Ascending aorta (tissue), 2 donors: ENCODE results near the gene EMC7. TPM values are rescaled to one million over a fixed set of nuclear protein-coding genes. Genes with fewer than 3 reads are reported as not detected.

ENCODE experiments used
- DNase-seq, 2 donors: peaks; one replicate each; pipeline ENCODE4 v3.0.0-alpha.2; 2019; ENCODE audit warnings: low spot score in 2 of 2
- H3K27ac ChIP-seq, 2 donors: fragments of 200-600 bp; sonication (generic); one replicate each; pipeline ENCODE4 v1.5.1; 2016 to 2017; ENCODE audit warnings: mild to moderate bottlenecking in 1 of 2
- H3K27me3 ChIP-seq: fragments of 200-600 bp; sonication (generic); one replicate; pipeline ENCODE4 v1.5.1; 2017
- H3K36me3 ChIP-seq, 2 donors: fragments of 200-600 bp; sonication (generic); one replicate each; pipeline ENCODE4 v1.5.1; 2016
- H3K4me1 ChIP-seq, 2 donors: fragments of 200-600 bp; sonication (generic); one replicate each; pipeline ENCODE4 v1.5.1; 2016 to 2017; ENCODE audit warnings: mild to moderate bottlenecking in 1 of 2
- H3K4me3 ChIP-seq, 2 donors: fragments of 200-600 bp; sonication (generic); one replicate each; pipeline ENCODE4 v1.5.1; 2016 to 2017; ENCODE audit warnings: mild to moderate bottlenecking in 1 of 2
- H3K9me3 ChIP-seq, 2 donors: fragments of 200-600 bp; sonication (generic); one replicate each; pipeline ENCODE4 v1.5.1; 2016
- CTCF ChIP-seq, 3 experiments: fragments of 200-600 bp in 2 of 3; fragments of 450-650 bp in 1 of 3; sonication (generic) in 2 of 3; IDR thresholded peaks; one replicate each; pipeline ENCODE4 v1.5.1; 2016 to 2019; ENCODE audit warnings: antibody characterized with exemption in 3 of 3, mild to moderate bottlenecking in 1 of 3, moderate library complexity in 1 of 3
- intact Hi-C: fragments of 100-400 bp; cut with DNase I; formaldehyde crosslinking; loops from one replicate; pipeline ENCODE4 v1.15.1; 2023
- total RNA-seq: library from RNA; depleted of rRNA; stranded (reverse); fragments of >200 nt; gene quantifications from one replicate; pipeline ENCODE4 v1.1.0, GENCODE V29; 2016

Gene EMC7
- total RNA-seq, 1 donor from 2014 or later, result 51.0 TPM

GRCh38 chr15:34084086-34084485, 17.6 kb downstream of the EMC7 start:
- intact Hi-C loops, result no loop called here
- Histone ChIP-seq H3K36me3 (peaks cover 8 to 38% of the 10 kb centered on the region in 2 donors), H3K27me3 (no peaks in the 10 kb centered on the region), H3K4me1 (no peaks in the 10 kb centered on the region), H3K27ac (no peak overlapping the region), H3K4me3 (no peak overlapping the region), H3K9me3 (no peaks in the 10 kb centered on the region)
- no peak for DNase-seq
- TF ChIP-seq CTCF (IDR thresholded peaks at IDR 0.05), result no peak

- Histone ChIP-seq H3K4me1 (no peaks in the 10 kb centered on the region), H3K27me3 (no peaks in the 10 kb centered on the region), H3K36me3 (peaks cover 0 to 7% of the 10 kb centered on the region in 2 donors), H3K27ac (no peak overlapping the region), H3K9me3 (no peaks in the 10 kb centered on the region), H3K4me3 (no peak overlapping the region)
- no peak for DNase-seq
- no peak for TF ChIP-seq CTCF (IDR thresholded peaks at IDR 0.05)
- intact Hi-C loops, result no loop called here
These were observed 21.8 kb downstream of the EMC7 start for GRCh38 chr15:34079904-34080303.

- Histone ChIP-seq H3K27me3 (no peaks in the 10 kb centered on the region), H3K4me1 (no peaks in the 10 kb centered on the region), H3K27ac (no peak overlapping the region), H3K9me3 (no peaks in the 10 kb centered on the region), H3K4me3 (no peak overlapping the region), H3K36me3 (peaks cover 0 to 5% of the 10 kb centered on the region in 2 donors)
- DNase-seq, result no peak
- intact Hi-C loops, result no loop called here
- TF ChIP-seq CTCF (IDR thresholded peaks at IDR 0.05), result no peak
These were observed 22.8 kb downstream of the EMC7 start for GRCh38 chr15:34078900-34079299.

GRCh38 chr15:34076785-34077184, 24.9 kb downstream of the EMC7 start:
- no peaks in the 10 kb centered on the region for H3K9me3 ChIP-seq
- H3K4me1 ChIP-seq, result no peaks in the 10 kb centered on the region
- no peaks in the 10 kb centered on the region for H3K27me3 ChIP-seq
- intact Hi-C loops, result no loop called here
- TF ChIP-seq CTCF (IDR thresholded peaks at IDR 0.05), result no peak
- no peak overlapping the region for H3K27ac ChIP-seq
- no peak overlapping the region for H3K4me3 ChIP-seq
- H3K36me3 ChIP-seq, result no peaks in the 10 kb centered on the region
- DNase-seq, result no peak

- intact Hi-C loops, result no loop called here
- Histone ChIP-seq H3K4me3 (no peak overlapping the region), H3K27ac (no peak overlapping the region), H3K27me3 (no peaks in the 10 kb centered on the region), H3K4me1 (no peaks in the 10 kb centered on the region), H3K9me3 (no peaks in the 10 kb centered on the region), H3K36me3 (no peaks in the 10 kb centered on the region)
- DNase-seq, result no peak
- TF ChIP-seq CTCF (IDR thresholded peaks at IDR 0.05), result no peak
These were observed 31.7 kb downstream of the EMC7 start for GRCh38 chr15:34070003-34070402.

- Histone ChIP-seq H3K36me3 (no peaks in the 10 kb centered on the region), H3K4me3 (no peak overlapping the region), H3K27me3 (no peaks in the 10 kb centered on the region), H3K27ac (no peak overlapping the region), H3K4me1 (no peaks in the 10 kb centered on the region), H3K9me3 (no peaks in the 10 kb centered on the region)
- no peak for TF ChIP-seq CTCF (IDR thresholded peaks at IDR 0.05)
- no peak for DNase-seq
- intact Hi-C loops, result no loop called here
These were observed 35.7 kb downstream of the EMC7 start for GRCh38 chr15:34065941-34066340.
